Dendritic cell treated with granulocyte-macrophage colony-stimulating factor and Interleukin-4, amounts not matched to agents 40 ng/mL and 50 ng/mL, for 4 days (primary cell): ENCODE results near the gene CHTF8.
A peak's percentile ranks its signal among the peaks of the same experiment; 100 is the strongest.

Experiments
- H3K27ac Mint-ChIP-seq: one replicate; pipeline ENCODE4 v1.8.0; 2022; ENCODE audit warnings: mild to moderate bottlenecking, mixed read lengths
- H3K27me3 Mint-ChIP-seq: one replicate; pipeline ENCODE4 v1.8.0; 2022; ENCODE audit warnings: mild to moderate bottlenecking, mixed read lengths
- H3K36me3 Mint-ChIP-seq: one replicate; pipeline ENCODE4 v1.8.0; 2022; ENCODE audit warnings: low read depth, mixed read lengths
- H3K4me1 Mint-ChIP-seq: one replicate; pipeline ENCODE4 v1.8.0; 2022; ENCODE audit warnings: low read depth, mixed read lengths
- H3K4me3 Mint-ChIP-seq: one replicate; pipeline ENCODE4 v1.8.0; 2022; ENCODE audit warnings: mild to moderate bottlenecking, moderate library complexity, mixed read lengths
- H3K9me3 Mint-ChIP-seq: one replicate; pipeline ENCODE4 v1.8.0; 2022; ENCODE audit warnings: mixed read lengths
- intact Hi-C: fragments of 100-400 bp; cut with micrococcal nuclease; formaldehyde crosslinking; loops from one replicate; pipeline ENCODE4 v1.15.0; 2022

Gene CHTF8

DNA sequence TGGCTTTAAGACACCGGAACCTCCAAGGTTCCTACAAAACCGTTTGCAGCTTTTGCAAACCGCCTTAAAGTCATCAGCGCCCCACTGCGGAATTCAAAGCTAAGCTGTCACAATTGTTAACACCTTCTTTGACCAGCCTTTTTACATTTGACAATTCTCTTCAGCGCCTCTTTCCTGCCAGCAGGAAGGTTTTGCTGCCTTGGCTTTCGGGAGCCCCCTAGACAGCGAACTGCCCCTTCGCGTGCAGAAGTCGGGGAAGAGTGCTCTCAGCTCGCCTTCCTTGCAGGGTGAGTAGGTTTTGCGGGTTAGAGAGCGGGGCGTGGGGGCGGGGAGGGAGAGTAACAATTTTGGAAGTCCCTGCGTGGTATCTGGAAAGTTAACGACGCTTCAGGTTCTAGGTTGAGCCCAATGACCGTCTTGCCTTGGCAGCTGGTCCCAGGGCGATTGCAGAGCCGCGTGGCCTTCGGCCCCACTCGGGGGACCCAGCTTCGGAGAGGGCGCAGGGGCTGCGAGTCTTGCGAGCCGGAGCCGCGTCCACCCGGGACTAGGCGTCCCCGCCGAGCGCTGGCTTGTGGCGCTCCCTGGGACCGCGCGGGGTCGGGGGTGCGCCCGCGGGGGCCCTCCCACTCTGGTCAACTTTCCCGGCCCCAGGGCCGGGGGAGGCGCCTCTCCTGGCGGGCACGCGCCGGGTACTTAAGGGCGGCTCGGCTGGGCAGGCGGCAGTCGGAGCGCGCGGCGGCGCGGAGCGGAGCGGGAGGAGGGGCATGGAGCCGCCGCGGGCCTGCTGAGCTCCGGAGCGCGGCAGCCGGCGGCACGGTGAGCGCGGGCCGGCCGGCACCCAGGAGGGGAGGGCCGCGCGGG, 26.7 kb downstream of the CHTF8 start, which contains the start of gene HAS3:
Gene HAS3, plus strand, starts transcription at position 153 of the 861 bp plus-strand sequence. CDS start 3,743 bp downstream, outside the sequence.
- no peaks in the 10 kb centered on the region for H3K9me3 Mint-ChIP-seq
- peaks cover 18% of the 10 kb centered on the region for H3K36me3 Mint-ChIP-seq
- H3K27ac Mint-ChIP-seq, result peak within 1 kb of the TSS; percentile 28
- H3K27me3 Mint-ChIP-seq, result peaks cover 72% of the 10 kb centered on the region
- H3K4me3 Mint-ChIP-seq, result peak within 1 kb of the TSS; percentile 70
- peaks cover 25% of the 10 kb centered on the region for H3K4me1 Mint-ChIP-seq
- intact Hi-C loops, result no loop called here

DNA sequence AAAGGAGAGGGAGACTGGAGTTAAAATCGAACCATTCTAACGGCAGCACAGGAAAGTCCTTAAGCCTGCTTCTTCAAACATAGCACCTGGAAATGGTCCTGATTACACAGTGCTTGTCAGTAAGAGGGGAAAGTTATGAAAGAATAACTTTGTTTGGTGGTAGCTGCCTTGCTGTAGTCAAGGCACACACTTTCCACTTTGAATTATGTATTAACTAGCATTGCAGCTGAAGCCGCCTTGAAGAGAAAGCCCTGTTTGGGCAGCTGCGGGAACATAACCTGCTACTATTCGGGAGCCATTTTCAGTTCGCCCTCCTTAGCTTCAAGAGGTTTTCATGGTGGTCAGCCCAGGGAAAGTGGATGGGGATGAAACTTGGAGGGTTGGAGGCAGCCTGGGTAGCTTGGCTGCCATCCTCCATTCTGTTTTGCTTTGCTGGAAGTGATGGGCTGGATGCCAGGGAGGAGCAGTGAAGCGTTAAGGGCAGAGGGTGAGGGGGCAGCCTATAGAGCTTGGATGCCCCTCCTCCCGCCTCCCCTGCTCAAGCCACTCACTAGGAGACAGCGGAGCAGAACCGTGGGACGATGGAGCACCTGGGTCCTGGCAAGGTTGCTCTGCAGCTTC, 32.2 kb downstream of the CHTF8 start:
- Mint-ChIP-seq H3K36me3 (no peaks in the 10 kb centered on the region), H3K9me3 (no peaks in the 10 kb centered on the region), H3K4me1 (no peaks in the 10 kb centered on the region), H3K27ac (no peak overlapping the region), H3K27me3 (peaks cover 38% of the 10 kb centered on the region), H3K4me3 (no peak overlapping the region)
- intact Hi-C loops, result no loop called here

DNA sequence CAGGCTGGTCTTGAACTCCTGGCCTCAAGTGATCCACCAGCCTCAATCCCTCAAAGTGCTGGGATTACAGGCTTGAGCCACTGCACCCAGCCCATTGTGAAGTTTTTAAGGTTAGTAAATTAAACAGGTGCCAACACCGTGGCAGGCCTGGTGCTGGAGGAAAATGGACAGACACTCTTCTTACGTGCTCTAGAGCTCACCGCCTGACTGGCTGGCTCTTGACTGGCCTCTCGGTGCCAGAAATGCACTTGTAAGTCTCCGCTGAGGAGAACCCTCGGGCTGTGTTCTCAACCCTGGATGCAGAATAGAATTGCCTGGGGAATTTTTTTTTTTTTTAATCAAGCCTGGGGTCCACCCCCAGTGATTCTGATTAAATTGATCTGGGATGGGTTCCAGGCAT, 37.2 kb downstream of the CHTF8 start:
- intact Hi-C loops, result no loop called here
- peaks cover 10% of the 10 kb centered on the region for H3K27me3 Mint-ChIP-seq
- no peak overlapping the region for H3K4me3 Mint-ChIP-seq
- H3K27ac Mint-ChIP-seq, result peak overlapping the region; percentile 42
- no peaks in the 10 kb centered on the region for H3K36me3 Mint-ChIP-seq
- no peaks in the 10 kb centered on the region for H3K9me3 Mint-ChIP-seq
- H3K4me1 Mint-ChIP-seq, result peaks cover 6% of the 10 kb centered on the region

DNA sequence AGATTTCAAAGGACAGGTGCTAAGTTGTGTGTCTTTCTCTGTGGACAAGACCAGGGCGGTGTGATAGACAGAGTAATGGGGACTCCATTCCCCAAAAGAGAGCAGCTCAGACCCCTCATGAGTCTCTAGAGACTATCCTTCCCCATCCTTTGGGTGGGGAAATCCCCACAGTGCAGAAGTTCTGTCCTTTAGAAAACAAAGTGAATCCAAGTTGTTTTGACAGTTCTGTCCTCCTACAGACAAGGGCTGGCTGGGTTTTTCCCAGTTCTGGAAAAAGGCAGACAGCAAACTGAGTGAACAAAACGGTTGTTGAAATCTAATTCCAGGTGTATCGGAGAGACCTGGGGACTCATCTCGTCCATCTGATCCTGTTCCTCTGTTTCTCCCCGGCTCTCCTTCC, 37.9 kb downstream of the CHTF8 start:
- no peak overlapping the region for H3K4me3 Mint-ChIP-seq
- intact Hi-C loops, result no loop called here
- no peaks in the 10 kb centered on the region for H3K9me3 Mint-ChIP-seq
- no peaks in the 10 kb centered on the region for H3K36me3 Mint-ChIP-seq
- peaks cover 11% of the 10 kb centered on the region for H3K4me1 Mint-ChIP-seq
- peaks cover 6% of the 10 kb centered on the region for H3K27me3 Mint-ChIP-seq
- peak overlapping the region; percentile 42 for H3K27ac Mint-ChIP-seq

DNA sequence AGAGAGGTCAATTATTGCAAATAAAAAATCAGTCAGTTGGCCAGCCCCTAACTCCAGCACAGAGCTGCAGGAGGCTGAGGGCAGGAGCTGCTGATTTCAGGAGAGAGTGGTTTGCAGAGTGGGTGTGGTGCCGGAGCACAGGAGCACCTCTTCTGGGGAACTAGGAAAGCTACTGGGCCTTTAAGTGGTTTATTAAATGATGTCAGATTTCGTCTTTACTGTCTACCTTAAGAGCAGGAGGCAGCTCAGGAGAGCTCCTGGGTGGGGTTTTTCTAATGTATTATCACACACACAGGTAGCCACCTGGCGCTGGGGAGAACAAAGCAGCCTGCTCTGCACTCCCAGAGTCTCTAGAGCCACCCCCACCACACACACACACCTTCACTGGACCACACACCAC, 38.4 kb downstream of the CHTF8 start:
- H3K27ac Mint-ChIP-seq, result no peak overlapping the region
- no peaks in the 10 kb centered on the region for H3K36me3 Mint-ChIP-seq
- peaks cover 4% of the 10 kb centered on the region for H3K27me3 Mint-ChIP-seq
- H3K9me3 Mint-ChIP-seq, result no peaks in the 10 kb centered on the region
- intact Hi-C loops, result no loop called here
- no peak overlapping the region for H3K4me3 Mint-ChIP-seq
- H3K4me1 Mint-ChIP-seq, result peaks cover 16% of the 10 kb centered on the region

DNA sequence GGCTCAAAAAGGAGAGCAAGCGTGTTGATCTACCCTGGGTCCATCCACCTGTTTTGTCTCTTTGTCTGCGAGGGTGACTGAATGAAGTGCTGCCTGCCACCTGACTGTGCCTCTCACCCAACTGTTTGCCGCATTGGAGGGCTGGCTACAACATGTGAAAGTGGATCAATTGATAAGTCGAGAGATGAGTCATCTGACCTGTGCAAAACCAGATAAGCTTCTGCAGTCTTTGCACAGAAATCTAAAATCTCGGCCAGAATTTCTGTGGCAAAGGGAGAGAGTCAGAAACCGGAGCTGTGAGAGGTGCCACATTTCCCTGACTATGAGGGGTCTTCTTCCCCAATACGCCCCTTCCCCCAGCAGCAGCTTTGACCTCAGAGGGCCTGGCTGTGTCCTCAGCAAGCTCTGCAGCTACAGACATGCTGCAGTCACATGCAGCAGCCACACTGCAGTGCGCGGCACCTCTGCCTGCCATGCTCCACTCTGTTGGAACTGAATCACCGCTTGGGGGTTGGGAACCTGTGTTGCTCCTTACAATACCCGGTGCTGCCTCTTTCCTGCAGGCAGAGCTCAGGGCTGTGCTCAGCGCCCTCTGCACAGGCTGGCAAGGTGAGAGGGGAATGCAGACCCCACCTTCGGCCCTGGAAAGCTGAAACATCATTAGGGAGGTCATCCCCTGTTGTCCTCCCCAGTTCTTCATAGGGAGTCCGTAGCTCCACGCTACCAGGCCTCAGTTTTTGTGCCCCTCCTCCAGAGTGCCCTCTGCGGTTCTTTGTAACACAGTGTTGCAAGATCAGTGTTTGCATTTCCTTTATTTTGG, 43.1 kb downstream of the CHTF8 start:
- no peak overlapping the region for H3K4me3 Mint-ChIP-seq
- no peaks in the 10 kb centered on the region for H3K9me3 Mint-ChIP-seq
- intact Hi-C loops, result no loop called here
- peaks cover 21% of the 10 kb centered on the region for H3K4me1 Mint-ChIP-seq
- no peaks in the 10 kb centered on the region for H3K27me3 Mint-ChIP-seq
- H3K36me3 Mint-ChIP-seq, result peaks cover 11% of the 10 kb centered on the region
- no peak overlapping the region for H3K27ac Mint-ChIP-seq

GRCh38 chr16:69088684-69089083, 43.7 kb downstream of the CHTF8 start:
- intact Hi-C loops, result no loop called here
- H3K4me1 Mint-ChIP-seq, result peaks cover 21% of the 10 kb centered on the region
- H3K4me3 Mint-ChIP-seq, result no peak overlapping the region
- H3K36me3 Mint-ChIP-seq, result peaks cover 17% of the 10 kb centered on the region
- H3K9me3 Mint-ChIP-seq, result no peaks in the 10 kb centered on the region
- no peak overlapping the region for H3K27ac Mint-ChIP-seq
- H3K27me3 Mint-ChIP-seq, result no peaks in the 10 kb centered on the region

DNA sequence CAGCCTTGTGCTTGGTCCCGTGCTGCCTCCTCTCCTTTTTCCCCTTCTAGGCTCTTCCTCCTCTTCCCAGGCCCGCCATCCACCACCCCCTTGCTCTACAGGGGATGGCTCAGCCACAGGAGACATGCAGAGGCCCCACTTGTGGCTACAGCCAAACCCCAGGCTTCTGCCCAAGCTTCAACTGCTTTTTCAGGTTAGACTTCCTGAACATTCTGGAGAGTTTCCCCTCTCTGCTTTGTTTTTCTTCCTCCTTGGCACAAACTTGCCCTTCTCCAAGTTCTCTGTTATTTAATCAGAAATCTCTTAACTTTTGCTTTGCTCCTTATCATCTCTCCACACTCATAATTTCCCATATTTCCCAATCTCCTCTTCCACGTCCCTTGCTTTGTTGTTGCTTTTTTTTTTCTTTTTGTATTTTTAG, 45.2 kb downstream of the CHTF8 start:
- Mint-ChIP-seq H3K27me3 (no peaks in the 10 kb centered on the region), H3K27ac (peak overlapping the region; percentile 13), H3K4me3 (no peak overlapping the region), H3K36me3 (peaks cover 28% of the 10 kb centered on the region), H3K4me1 (peaks cover 21% of the 10 kb centered on the region), H3K9me3 (no peaks in the 10 kb centered on the region)
- intact Hi-C loops, result no loop called here

- H3K27ac Mint-ChIP-seq, result no peak overlapping the region
- H3K4me1 Mint-ChIP-seq, result peaks cover 25% of the 10 kb centered on the region
- intact Hi-C loops, result no loop called here
- no peaks in the 10 kb centered on the region for H3K27me3 Mint-ChIP-seq
- no peaks in the 10 kb centered on the region for H3K9me3 Mint-ChIP-seq
- no peak overlapping the region for H3K4me3 Mint-ChIP-seq
- H3K36me3 Mint-ChIP-seq, result peaks cover 28% of the 10 kb centered on the region
These were observed 47.2 kb downstream of the CHTF8 start for GRCh38 chr16:69085032-69085695.

GRCh38 chr16:69084289-69084688, 48.1 kb downstream of the CHTF8 start:
- intact Hi-C loops, result no loop called here
- H3K27me3 Mint-ChIP-seq, result no peaks in the 10 kb centered on the region
- H3K36me3 Mint-ChIP-seq, result peaks cover 28% of the 10 kb centered on the region
- H3K27ac Mint-ChIP-seq, result no peak overlapping the region
- H3K9me3 Mint-ChIP-seq, result no peaks in the 10 kb centered on the region
- no peak overlapping the region for H3K4me3 Mint-ChIP-seq
- H3K4me1 Mint-ChIP-seq, result peaks cover 19% of the 10 kb centered on the region

GRCh38 chr16:69083306-69083941, 49.0 kb downstream of the CHTF8 start:
- Mint-ChIP-seq H3K4me3 (no peak overlapping the region), H3K9me3 (no peaks in the 10 kb centered on the region), H3K4me1 (peaks cover 12% of the 10 kb centered on the region), H3K27me3 (no peaks in the 10 kb centered on the region), H3K27ac (no peak overlapping the region), H3K36me3 (peaks cover 28% of the 10 kb centered on the region)
- intact Hi-C loops, result no loop called here

- intact Hi-C loops, result no loop called here
- Mint-ChIP-seq H3K36me3 (peaks cover 23% of the 10 kb centered on the region), H3K27me3 (no peaks in the 10 kb centered on the region), H3K4me3 (no peak overlapping the region), H3K9me3 (no peaks in the 10 kb centered on the region), H3K27ac (no peak overlapping the region), H3K4me1 (peaks cover 4% of the 10 kb centered on the region)
These were observed 52.7 kb downstream of the CHTF8 start for GRCh38 chr16:69079697-69080096.

DNA sequence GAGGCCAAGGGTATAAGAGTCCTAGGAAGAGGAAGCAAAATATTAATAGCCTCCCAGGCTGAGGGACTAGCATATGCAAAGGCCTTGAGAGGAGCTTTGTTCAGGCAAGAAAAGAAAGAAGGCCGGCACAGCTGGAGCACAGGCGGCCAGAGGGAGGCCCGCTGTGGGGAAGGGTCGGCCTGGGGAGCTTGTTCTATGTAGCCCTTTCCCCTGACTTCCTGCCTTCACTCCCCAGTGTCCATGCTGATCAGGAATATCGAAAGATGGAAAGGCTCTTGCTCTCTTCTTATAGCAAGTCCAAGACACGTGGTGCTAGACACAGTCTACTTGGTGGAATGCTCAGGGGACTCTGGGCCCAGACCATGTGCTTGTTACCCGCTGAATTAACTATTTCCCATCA, 54.3 kb downstream of the CHTF8 start:
- Mint-ChIP-seq H3K4me1 (peaks cover 4% of the 10 kb centered on the region), H3K27ac (no peak overlapping the region), H3K4me3 (no peak overlapping the region), H3K9me3 (no peaks in the 10 kb centered on the region), H3K36me3 (peaks cover 11% of the 10 kb centered on the region), H3K27me3 (no peaks in the 10 kb centered on the region)
- intact Hi-C loops, result no loop called here
